ENCODE results near the gene SMIM38.
A peak's percentile ranks its signal among the peaks of the same experiment; 100 is the strongest.

Gene SMIM38

DNA sequence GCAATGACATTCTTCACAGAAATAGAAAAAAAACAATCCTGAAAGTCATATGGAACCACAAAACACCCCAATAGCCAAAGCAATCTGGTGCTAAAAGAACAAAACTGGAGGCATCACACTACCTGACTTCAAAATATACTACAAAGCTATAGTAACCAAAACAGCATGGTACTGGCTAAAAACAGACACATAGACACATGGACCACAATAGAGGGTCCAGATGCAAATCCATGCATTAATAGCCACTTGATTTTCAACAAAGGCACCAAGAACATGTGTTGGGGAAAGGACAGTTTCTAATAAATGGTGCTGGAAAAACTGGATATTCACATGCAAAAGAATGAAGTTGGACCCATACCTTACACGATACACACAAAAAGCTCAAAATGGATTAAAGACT is 27.9 kb upstream of the SMIM38 start:
- TF ChIP-seq CTCF (IDR thresholded peaks at IDR 0.05; ENCODE audit: low read depth, low read length) = no peak
- no peak overlapping the region for H3K4me3 ChIP-seq (ENCODE audit: low read depth, low read length)

- no peak overlapping the region for H3K4me3 ChIP-seq (ENCODE audit: low read depth, low read length)
- no peak for TF ChIP-seq CTCF (IDR thresholded peaks at IDR 0.05; ENCODE audit: low read depth, low read length)
Measured at GRCh38 chr11:69129053-69129452, 26.7 kb upstream of the SMIM38 start.

- TF ChIP-seq CTCF (IDR thresholded peaks at IDR 0.05; ENCODE audit: low read depth, low read length) = no peak
- no peak overlapping the region for H3K4me3 ChIP-seq (ENCODE audit: low read depth, low read length)
Measured at GRCh38 chr11:69129647-69130046, 26.1 kb upstream of the SMIM38 start.

DNA sequence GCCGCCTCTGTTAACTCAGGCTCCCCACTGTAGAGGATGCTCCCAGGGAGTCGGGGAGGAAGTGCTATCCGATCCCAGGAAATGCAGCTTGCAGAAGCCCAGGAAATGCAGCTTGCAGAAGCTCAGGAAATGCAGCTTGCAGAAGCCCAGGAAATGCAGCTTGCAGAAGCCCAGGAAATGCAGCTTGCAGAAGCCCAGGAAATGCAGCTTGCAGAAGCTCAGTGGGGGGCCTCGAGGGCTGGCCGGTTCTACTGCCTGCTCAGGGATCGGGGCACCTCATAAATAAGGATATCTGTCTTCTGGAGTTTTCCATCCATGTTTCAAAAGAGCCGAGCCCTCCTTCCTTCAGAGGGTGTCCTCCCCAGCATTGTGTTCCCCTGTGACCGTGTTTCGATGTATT is 25.1 kb upstream of the SMIM38 start:
- H3K4me3 ChIP-seq (ENCODE audit: low read depth, low read length) = no peak overlapping the region
- no peak for TF ChIP-seq CTCF (IDR thresholded peaks at IDR 0.05; ENCODE audit: low read depth, low read length)

DNA sequence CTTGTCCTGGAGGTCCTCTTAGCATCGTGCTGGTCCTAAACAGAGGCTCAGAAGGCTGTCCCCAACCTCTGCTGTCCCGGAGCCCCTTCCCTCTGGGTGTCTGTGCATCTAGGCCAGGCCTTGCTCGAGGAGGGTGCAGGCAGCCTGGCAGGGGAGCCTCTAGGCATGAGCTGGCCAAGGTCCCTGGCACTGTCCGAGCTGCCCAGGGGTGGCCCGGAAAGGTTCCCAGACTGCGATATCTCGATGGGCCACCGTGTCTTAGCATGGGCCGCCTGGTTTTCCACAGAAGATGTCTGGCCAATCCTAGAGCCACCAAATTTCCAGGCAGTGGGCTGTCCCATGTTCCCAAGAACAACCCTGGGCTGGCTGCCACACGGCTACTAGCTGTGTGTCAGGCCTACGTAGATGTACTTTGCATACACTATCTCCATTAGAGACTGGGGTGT is 24.6 kb upstream of the SMIM38 start:
- TF ChIP-seq CTCF (IDR thresholded peaks at IDR 0.05; ENCODE audit: low read depth, low read length) = no peak
- no peak overlapping the region for H3K4me3 ChIP-seq (ENCODE audit: low read depth, low read length)

DNA sequence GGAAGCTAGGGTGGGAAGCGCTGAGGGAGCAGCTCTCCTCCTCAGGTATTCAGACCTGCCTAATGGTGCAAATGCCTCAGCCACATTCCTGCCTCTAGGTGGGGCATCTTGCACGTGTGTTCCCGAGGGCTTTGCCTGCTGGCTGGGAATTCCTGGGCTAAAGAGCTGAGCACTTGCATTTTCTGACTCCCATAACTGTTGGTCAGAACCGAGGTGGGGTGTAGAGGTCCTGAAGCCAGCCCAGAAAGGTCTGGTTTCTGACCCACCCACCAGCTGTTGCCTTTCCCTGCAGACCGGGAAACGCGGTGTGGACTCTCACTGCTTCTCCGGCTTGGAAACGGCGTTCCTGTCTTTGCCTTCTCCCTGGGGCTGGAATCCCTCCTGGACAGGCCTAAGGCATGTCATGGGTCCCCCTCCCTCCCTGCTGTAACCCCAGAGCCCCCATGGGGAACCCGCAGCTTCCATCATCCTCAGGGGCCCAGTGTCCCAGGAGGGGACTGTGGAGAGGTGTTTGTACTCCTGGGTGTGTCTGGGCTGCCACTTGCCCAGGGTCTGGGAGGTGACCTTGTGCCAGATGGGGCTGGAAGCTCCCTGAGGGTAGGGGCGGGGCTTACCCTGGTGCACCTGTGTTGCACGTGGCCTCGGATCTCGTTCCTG is 24.0 kb upstream of the SMIM38 start:
- no peak overlapping the region for H3K4me3 ChIP-seq (ENCODE audit: low read depth, low read length)
- TF ChIP-seq CTCF (IDR thresholded peaks at IDR 0.05; ENCODE audit: low read depth, low read length) = peak; percentile 75

- no peak overlapping the region for H3K4me3 ChIP-seq (ENCODE audit: low read depth, low read length)
- TF ChIP-seq CTCF (IDR thresholded peaks at IDR 0.05; ENCODE audit: low read depth, low read length) = no peak
Measured at GRCh38 chr11:69132301-69132670, 23.4 kb upstream of the SMIM38 start.

Data from WI38 (cell line).